NCI-H2107 treated with DMSO at 0.1 percent for 48 hours (cell line): ENCODE data around the gene PRKAR1B.

Experiments used
- DNase-seq: peaks from one replicate; lab custom pipeline; 2025; ENCODE audit not compliant: unreplicated experiment; lab: John Stamatoyannopoulos, UW

Gene PRKAR1B

GRCh38 chr7:501526-501925 is 225.6 kb downstream of the PRKAR1B start:
- no peak for DNase-seq

GRCh38 chr7:500521-501420 is 226.3 kb downstream of the PRKAR1B start:
- DNase-seq, result no peak

GRCh38 chr7:499853-500485 is 227.1 kb downstream of the PRKAR1B start:
- no peak for DNase-seq
